H9 (cell line): ENCODE results near the gene PGK1. TPM values are rescaled to one million over a fixed set of nuclear protein-coding genes. Genes with fewer than 3 reads are reported as not detected.

Experiments used
- DNase-seq: peaks from one replicate; pipeline ENCODE4 v3.0.0-alpha.2; 2017
- H2AFZ ChIP-seq: one replicate; pipeline ENCODE4 v1.6.1; 2013; ENCODE audit warnings: mild to moderate bottlenecking, low read length, control low read depth, moderate library complexity
- H2AK5ac ChIP-seq: 2 replicates; pipeline ENCODE4 v1.6.1; 2013; ENCODE audit warnings: low read length, control low read depth, mixed read lengths; ENCODE audit not compliant: insufficient read length
- H2BK120ac ChIP-seq: one replicate; pipeline ENCODE4 v1.6.1; 2013; ENCODE audit warnings: low read depth, mild to moderate bottlenecking, low read length, control low read depth, inconsistent platforms; ENCODE audit not compliant: poor library complexity, severe bottlenecking
- H2BK12ac ChIP-seq: 2 replicates; pipeline ENCODE4 v1.6.1; 2013; ENCODE audit warnings: low read length, control low read depth, mixed read lengths, low read depth; ENCODE audit not compliant: insufficient read length
- H2BK15ac ChIP-seq: 2 replicates; pipeline ENCODE4 v1.6.1; 2013; ENCODE audit warnings: low read depth, low read length, control low read depth
- H2BK20ac ChIP-seq: one replicate; pipeline ENCODE4 v1.6.1; 2013; ENCODE audit warnings: low read depth, mild to moderate bottlenecking, low read length, control low read depth, inconsistent platforms; ENCODE audit not compliant: poor library complexity, severe bottlenecking
- H2BK5ac ChIP-seq: 2 replicates; pipeline ENCODE4 v1.6.1; 2013; ENCODE audit warnings: low read length, control low read depth, mixed read lengths; ENCODE audit not compliant: insufficient read length
- H3K14ac ChIP-seq: 2 replicates; pipeline ENCODE4 v1.6.1; 2013; ENCODE audit warnings: low read length, control low read depth; ENCODE audit not compliant: insufficient read depth
- H3K18ac ChIP-seq: 2 replicates; pipeline ENCODE4 v1.6.1; 2013; ENCODE audit warnings: low read depth, mild to moderate bottlenecking, mixed read lengths, low read length, control low read depth; ENCODE audit not compliant: insufficient read length
- H3K23ac ChIP-seq: 2 replicates; pipeline ENCODE4 v1.6.1; 2013; ENCODE audit warnings: low read length, control low read depth, mixed read lengths, low read depth; ENCODE audit not compliant: insufficient read length
- H3K23me2 ChIP-seq: 2 replicates; pipeline ENCODE4 v1.6.1; 2013; ENCODE audit warnings: low read depth, mild to moderate bottlenecking, mixed read lengths, low read length, control low read depth; ENCODE audit not compliant: insufficient read length, poor library complexity, severe bottlenecking
- H3K27ac ChIP-seq: 2 replicates; pipeline ENCODE4 v1.5.1; 2013; ENCODE audit warnings: low read length, control low read depth, mixed read lengths, low read depth; ENCODE audit not compliant: insufficient read length
- H3K27me3 ChIP-seq: 2 replicates; pipeline ENCODE4 v1.6.1; 2013; ENCODE audit warnings: low read length, control low read depth, inconsistent platforms; ENCODE audit not compliant: insufficient read depth
- H3K4ac ChIP-seq: 2 replicates; pipeline ENCODE4 v1.6.1; 2013; ENCODE audit warnings: low read depth, mild to moderate bottlenecking, control low read depth, inconsistent platforms, low read length, moderate library complexity
- H3K4me1 ChIP-seq: 2 replicates; pipeline ENCODE4 v1.6.1; 2013; ENCODE audit warnings: low read length, control low read depth, inconsistent platforms; ENCODE audit not compliant: insufficient read depth
- H3K4me2 ChIP-seq: 2 replicates; pipeline ENCODE4 v1.6.1; 2013; ENCODE audit warnings: low read length, control low read depth, mixed read lengths; ENCODE audit not compliant: insufficient read length, insufficient read depth
- H3K56ac ChIP-seq: 2 replicates; pipeline ENCODE4 v1.6.1; 2013; ENCODE audit warnings: low read depth, mild to moderate bottlenecking, mixed read lengths, low read length, control low read depth; ENCODE audit not compliant: insufficient read length
- H3K79me1 ChIP-seq: 2 replicates; pipeline ENCODE4 v1.6.1; 2013; ENCODE audit warnings: low read depth, mild to moderate bottlenecking, moderate library complexity, low read length, control low read depth, inconsistent platforms; ENCODE audit not compliant: insufficient read depth, poor library complexity, severe bottlenecking
- H3K79me2 ChIP-seq: 2 replicates; pipeline ENCODE4 v1.6.1; 2013; ENCODE audit warnings: low read length, control low read depth, inconsistent platforms; ENCODE audit not compliant: insufficient read depth
- H3K9ac ChIP-seq: 2 replicates; pipeline ENCODE4 v1.6.1; 2013; ENCODE audit warnings: low read length, control low read depth, mixed read lengths; ENCODE audit not compliant: insufficient read length; ENCODE audit errors: extremely low read depth
- H3K9me3 ChIP-seq: one replicate; pipeline ENCODE4 v1.6.1; 2013; ENCODE audit warnings: low read depth, low read length, inconsistent platforms; ENCODE audit not compliant: control insufficient read depth
- H3T11ph ChIP-seq: one replicate; pipeline ENCODE4 v1.6.1; 2013; ENCODE audit warnings: mild to moderate bottlenecking, low read length, control low read depth, inconsistent platforms
- H4K20me1 ChIP-seq: one replicate; pipeline ENCODE4 v1.6.1; 2013; ENCODE audit not compliant: control insufficient read depth, insufficient read length, insufficient read depth
- H4K5ac ChIP-seq: 2 replicates; pipeline ENCODE4 v1.6.1; 2013; ENCODE audit warnings: low read depth, mild to moderate bottlenecking, mixed read lengths, low read length, control low read depth; ENCODE audit not compliant: insufficient read length
- H4K8ac ChIP-seq: replicated peaks from 2 replicates; pipeline ENCODE4 v1.6.1; 2013; ENCODE audit warnings: low read length, control low read depth, mixed read lengths, low read depth; ENCODE audit not compliant: insufficient read length
- H4K91ac ChIP-seq: 2 replicates; pipeline ENCODE4 v1.6.1; 2013; ENCODE audit warnings: low read depth, mild to moderate bottlenecking, moderate library complexity, mixed read lengths, low read length, control low read depth; ENCODE audit not compliant: insufficient read length
- H3K27ac Mint-ChIP-seq, 3 experiments: 2 replicates in 2 of 3; 3 replicates in 1 of 3; pipeline ENCODE4 v1.8.0; 2020 to 2021; ENCODE audit warnings: mixed read lengths in 3 of 3, mild to moderate bottlenecking in 1 of 3, moderate library complexity in 1 of 3
- H3K27me3 Mint-ChIP-seq: 2 replicates; pipeline ENCODE4 v1.8.0; 2021; ENCODE audit warnings: low read depth, mild to moderate bottlenecking, moderate library complexity, mixed read lengths
- H3K36me3 Mint-ChIP-seq, 3 experiments: 2 replicates in 2 of 3; 3 replicates in 1 of 3; pipeline ENCODE4 v1.8.0; 2020 to 2021; ENCODE audit warnings: low read depth in 3 of 3, mixed read lengths in 3 of 3; ENCODE audit not compliant: insufficient read depth in 1 of 3
- H3K4me1 Mint-ChIP-seq, 2 experiments: 2 replicates each; pipeline ENCODE4 v1.8.0; 2020; ENCODE audit warnings: mixed read lengths in 2 of 2
- H3K4me3 Mint-ChIP-seq, 2 experiments: 2 replicates in 1 of 2; 3 replicates in 1 of 2; pipeline ENCODE4 v1.8.0; 2020 to 2021; ENCODE audit warnings: mild to moderate bottlenecking in 2 of 2, mixed read lengths in 2 of 2, moderate library complexity in 1 of 2
- H3K9me3 Mint-ChIP-seq, 2 experiments: 2 replicates in 1 of 2; 3 replicates in 1 of 2; pipeline ENCODE4 v1.8.0; 2020; ENCODE audit warnings: mild to moderate bottlenecking in 2 of 2, mixed read lengths in 2 of 2, moderate library complexity in 1 of 2
- WGBS: extraction: QIAGEN DNeasy Blood & Tissue Kit; methylation state at CpG from one replicate; pipeline ENCODE4 v1.1.7; 2013; ENCODE audit warnings: missing lambda C conversion rate, low lambda C conversion rate, mixed read lengths; ENCODE audit not compliant: insufficient read length; ENCODE audit errors: extremely low coverage; 5-methylcytosine and 5-hydroxymethylcytosine counted together
- total RNA-seq: library from RNA; stranded (reverse); gene quantifications from 2 replicates; pipeline ENCODE4 v1.2.1, GENCODE V29; 2021
- TF ChIP-seq, protein P1 (sequence below): fragments of 200-600 bp; sonication (generic); conservative IDR thresholded peaks from 3 replicates; pipeline ENCODE4 v1.8.0; 2021; ENCODE audit warnings: antibody characterized with exemption, mild to moderate bottlenecking

PGK1 gene
- total RNA-seq, 1 experiment from 2014 or later, result 581 TPM

DNA sequence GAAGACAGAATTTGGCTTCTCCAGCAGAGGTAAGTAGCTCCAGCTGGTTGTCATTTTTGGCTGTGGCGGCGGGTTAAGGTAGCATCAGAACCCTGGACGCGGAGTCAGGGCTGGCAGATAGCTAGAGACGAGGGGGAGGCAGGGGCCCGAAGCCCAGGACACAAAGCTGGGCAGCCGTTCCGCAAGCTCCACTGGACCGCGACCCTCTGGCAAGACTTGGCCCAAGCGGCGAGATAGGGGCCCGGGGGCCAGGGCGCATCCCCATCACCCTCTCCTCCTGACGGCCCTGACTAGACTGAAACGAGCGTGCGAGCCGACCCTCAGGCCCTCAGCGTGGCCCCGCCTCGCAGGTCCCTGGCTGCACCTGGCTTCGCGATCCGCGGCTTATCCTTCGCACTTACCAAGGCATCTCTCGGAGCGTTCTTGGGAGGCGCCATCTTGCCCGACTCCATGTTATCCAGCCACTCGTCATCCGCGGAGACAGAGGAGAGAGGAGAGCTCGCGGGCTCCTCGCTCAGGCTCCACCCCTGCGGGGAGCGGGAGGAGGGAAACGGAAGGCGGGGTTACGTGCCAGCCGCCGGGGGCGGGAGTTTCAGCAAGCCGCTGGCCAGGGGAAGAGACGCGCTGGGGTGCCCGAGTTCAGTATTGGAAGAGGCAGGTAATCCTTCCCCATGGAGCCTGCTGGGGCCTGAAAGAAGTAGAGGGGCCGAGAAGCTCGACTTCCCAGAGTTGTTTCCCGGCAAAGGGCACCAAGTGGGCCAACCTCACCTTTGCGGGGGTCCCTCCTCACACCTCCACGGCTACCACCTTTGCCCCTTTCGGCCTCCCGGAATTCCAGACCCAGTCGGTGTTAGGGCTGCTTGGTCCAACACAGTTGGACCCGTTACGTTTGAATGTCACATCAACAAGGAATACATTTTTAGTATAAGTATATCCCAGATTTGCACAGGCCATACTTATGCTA is 35.4 kb downstream of the PGK1 start, which contains the start of gene TAF9B:
TAF9B (minus strand) TSS at position 491 of the 964 bp plus-strand sequence; CDS start at position 452, 39 bp downstream.
- Histone ChIP-seq H2BK20ac (no peak within 1 kb of the TSS), H3K4ac (no peak within 1 kb of the TSS), H2BK120ac (no peak within 1 kb of the TSS), H3K14ac (peak within 1 kb of the TSS; percentile 95), H2BK15ac (no peak within 1 kb of the TSS), H4K8ac (no peak within 1 kb of the TSS), H3K23ac (no peak within 1 kb of the TSS), H3K56ac (no peak within 1 kb of the TSS), H3K9me3 (peaks cover 23% of the 10 kb centered on the region), H3K79me1 (no peaks in the 10 kb centered on the region), H4K5ac (no peak within 1 kb of the TSS), H2AK5ac (no peak within 1 kb of the TSS), H3K23me2 (peaks cover 2% of the 10 kb centered on the region), H3K27ac (no peak within 1 kb of the TSS), H2BK12ac (no peak within 1 kb of the TSS), H3T11ph (no peak within 1 kb of the TSS), H3K4me2 (peak within 1 kb of the TSS; percentile 48), H4K91ac (no peak within 1 kb of the TSS), H2BK5ac (no peak within 1 kb of the TSS), H3K27me3 (no peaks in the 10 kb centered on the region), H4K20me1 (no peaks in the 10 kb centered on the region), H2AFZ (no peak within 1 kb of the TSS), H3K18ac (peak within 1 kb of the TSS; percentile 87), H3K9ac (peak within 1 kb of the TSS; percentile 66), H3K4me1 (no peaks in the 10 kb centered on the region), H3K79me2 (no peaks in the 10 kb centered on the region)
- peaks cover 8 to 17% (median 9%) of the 10 kb centered on the region in 3 experiments for H3K36me3 Mint-ChIP-seq
- H3K4me3 Mint-ChIP-seq, result peak within 1 kb of the TSS; percentile 88 to 89
- peak within 1 kb of the TSS; percentile 51 to 97 (median 77); a peak in 5 of 7 replicates for H3K27ac Mint-ChIP-seq
- H3K9me3 Mint-ChIP-seq, result peaks cover 46 to 56% of the 10 kb centered on the region in 2 experiments
- DNase-seq, result peak; percentile 88
- no CpG with 5 or more reads among the region's 59 CpGs for WGBS
- TF ChIP-seq, protein P1, sequence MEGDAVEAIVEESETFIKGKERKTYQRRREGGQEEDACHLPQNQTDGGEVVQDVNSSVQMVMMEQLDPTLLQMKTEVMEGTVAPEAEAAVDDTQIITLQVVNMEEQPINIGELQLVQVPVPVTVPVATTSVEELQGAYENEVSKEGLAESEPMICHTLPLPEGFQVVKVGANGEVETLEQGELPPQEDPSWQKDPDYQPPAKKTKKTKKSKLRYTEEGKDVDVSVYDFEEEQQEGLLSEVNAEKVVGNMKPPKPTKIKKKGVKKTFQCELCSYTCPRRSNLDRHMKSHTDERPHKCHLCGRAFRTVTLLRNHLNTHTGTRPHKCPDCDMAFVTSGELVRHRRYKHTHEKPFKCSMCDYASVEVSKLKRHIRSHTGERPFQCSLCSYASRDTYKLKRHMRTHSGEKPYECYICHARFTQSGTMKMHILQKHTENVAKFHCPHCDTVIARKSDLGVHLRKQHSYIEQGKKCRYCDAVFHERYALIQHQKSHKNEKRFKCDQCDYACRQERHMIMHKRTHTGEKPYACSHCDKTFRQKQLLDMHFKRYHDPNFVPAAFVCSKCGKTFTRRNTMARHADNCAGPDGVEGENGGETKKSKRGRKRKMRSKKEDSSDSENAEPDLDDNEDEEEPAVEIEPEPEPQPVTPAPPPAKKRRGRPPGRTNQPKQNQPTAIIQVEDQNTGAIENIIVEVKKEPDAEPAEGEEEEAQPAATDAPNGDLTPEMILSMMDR, result no peak
- H3K4me1 Mint-ChIP-seq, result peaks cover 0 to 3% of the 10 kb centered on the region in 2 experiments; a peak in 1 of 4 replicates
- peaks cover 2% of the 10 kb centered on the region; the same call in 1 of the 2 replicates for H3K27me3 Mint-ChIP-seq
